ENCODE data around the gene SLC15A3.
A peak's percentile ranks its signal among the peaks of the same experiment; 100 is the strongest.

Gene SLC15A3

GRCh38 chr11:60951904-60952741 lies at the start of gene SLC15A3:
Gene SLC15A3, minus strand, starts transcription at chr11:60952176. Its CDS starts 625 bp downstream, at chr11:60951551.
- DNase-seq, result peak; percentile 97 to 98 (median 97)

GRCh38 chr11:61000426-61000825 lies 48.5 kb upstream of the SLC15A3 start:
- DNase-seq, result no peak

DNA sequence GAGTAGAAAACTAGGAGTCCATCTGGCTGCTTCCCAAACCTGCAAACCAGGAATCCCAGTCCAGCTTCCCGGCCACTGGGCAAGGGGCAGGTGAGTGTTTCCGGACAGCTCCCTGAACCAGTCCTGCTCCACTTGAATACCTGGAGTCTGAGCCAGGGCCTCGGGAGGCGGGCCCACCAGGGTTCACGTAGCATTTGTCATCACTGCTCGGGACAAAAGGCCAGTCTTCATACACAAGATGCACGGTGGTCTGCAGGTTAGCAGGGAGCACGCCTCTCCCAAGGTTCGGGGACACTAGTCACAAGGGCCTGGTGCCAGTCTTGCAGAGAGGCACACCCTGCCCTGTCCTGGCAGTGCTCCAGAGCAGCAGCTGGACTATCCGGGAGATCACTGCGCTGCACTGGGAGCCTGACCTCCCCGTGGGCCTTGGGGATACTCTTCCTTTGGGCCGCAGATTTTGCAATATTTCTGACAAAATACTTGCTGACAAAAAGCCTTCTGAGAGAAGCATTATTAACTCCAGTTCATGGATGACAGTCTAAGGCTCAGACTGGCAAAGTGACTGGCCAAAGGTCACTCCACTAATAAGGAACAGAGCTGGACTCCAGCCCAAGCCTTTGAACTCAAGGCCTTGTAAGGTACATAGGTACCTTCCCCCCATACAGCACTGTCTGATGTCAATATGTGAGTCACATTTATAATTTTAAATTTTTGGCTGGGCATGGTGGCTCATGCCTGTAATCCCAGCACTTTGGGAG lies 44.6 kb upstream of the SLC15A3 start:
- no peak for DNase-seq

- DNase-seq, result peak in 1 of 3 donors; percentile 34
These were observed 43.8 kb upstream of the SLC15A3 start for GRCh38 chr11:60995798-60996197.

DNA sequence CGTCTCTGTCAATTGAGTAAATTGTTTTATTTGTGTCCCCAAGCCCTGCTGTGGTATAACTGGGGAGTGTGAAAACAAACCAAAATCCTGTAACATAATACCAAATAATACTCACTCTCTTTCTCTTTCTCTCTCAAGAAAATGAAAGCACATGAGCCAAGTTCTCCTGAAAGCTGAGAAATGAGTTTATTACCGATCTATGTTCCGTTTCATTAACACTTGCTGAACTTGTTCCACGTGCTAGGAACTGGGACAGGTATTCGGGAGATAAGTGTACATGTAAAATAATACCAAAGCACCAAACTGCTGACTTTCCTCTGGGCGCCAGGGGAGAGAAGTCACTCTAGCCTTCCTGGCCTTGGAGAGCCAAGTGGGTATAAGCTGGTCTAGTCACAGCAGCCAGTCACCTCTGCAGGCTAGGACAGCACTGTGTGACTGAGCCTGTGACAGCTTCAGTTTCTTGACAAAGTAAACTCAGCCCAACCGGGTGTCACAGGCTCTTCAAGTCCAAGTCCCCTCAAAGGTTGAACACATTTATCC lies 42.6 kb upstream of the SLC15A3 start:
- no peak for DNase-seq

- DNase-seq, result no peak
These were observed 41.6 kb upstream of the SLC15A3 start for GRCh38 chr11:60993615-60994014.

DNA sequence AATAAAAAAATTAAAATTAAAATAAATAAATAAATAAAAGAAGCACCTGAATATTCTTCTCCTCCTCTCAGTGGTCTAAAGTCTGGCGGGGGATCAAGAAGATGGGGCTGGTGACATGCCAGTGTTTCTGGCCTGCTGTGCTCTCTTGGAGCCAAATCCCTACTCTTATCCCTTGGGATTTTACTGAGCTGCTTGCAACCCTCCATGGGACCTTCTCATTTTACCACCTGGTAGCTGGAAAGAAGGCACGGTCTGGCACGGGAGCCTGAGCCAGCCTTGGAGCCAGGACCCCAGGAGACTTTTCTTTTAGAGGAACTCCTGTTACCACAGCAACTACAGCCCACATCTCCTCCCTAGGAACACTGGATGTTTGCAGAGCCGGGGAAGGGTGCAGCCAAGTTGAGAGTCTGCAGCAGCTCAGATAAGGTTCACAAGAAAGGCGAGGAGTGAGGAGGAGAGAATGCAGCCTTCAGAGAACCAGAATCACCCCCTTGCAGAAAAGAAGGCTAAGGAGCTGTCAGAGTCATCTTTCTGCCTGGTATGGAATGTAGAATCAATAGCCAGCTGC lies 41.0 kb upstream of the SLC15A3 start:
- DNase-seq, result no peak

- no peak for DNase-seq
These were observed 39.5 kb upstream of the SLC15A3 start for GRCh38 chr11:60991457-60991856.

- DNase-seq, result peak; percentile 66 to 73 (median 69)
These were observed 37.2 kb upstream of the SLC15A3 start for GRCh38 chr11:60989093-60989650.

GRCh38 chr11:60988658-60989057 lies 36.7 kb upstream of the SLC15A3 start:
- no peak for DNase-seq

GRCh38 chr11:60987577-60988277 lies 35.8 kb upstream of the SLC15A3 start:
- peak in 1 of 3 donors; percentile 35 for DNase-seq

GRCh38 chr11:60985991-60986915 lies 34.3 kb upstream of the SLC15A3 start:
- peak; percentile 76 to 86 (median 77) for DNase-seq

GRCh38 chr11:60985501-60985900 lies 33.5 kb upstream of the SLC15A3 start:
- no peak for DNase-seq

GRCh38 chr11:60984636-60985035 lies 32.7 kb upstream of the SLC15A3 start:
- no peak for DNase-seq

DNA sequence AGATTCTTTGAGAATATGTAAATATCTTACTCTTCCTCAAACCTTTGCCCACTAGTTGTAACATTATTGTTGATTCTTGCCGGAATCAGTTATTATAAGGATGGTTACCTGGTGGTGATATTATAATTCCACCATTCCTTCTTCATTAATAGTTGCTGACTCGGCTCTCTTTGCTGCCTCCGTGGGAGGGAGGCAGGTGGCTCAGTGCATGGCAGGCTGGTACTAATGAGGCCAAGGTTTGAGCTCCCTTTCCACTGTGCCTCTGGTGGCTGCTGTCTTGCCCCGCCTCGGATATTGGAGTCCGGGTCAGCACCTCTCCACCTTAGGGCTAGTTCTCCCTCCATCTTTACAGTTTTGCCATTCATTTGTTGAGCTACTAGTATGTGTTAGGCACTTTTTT lies 32.2 kb upstream of the SLC15A3 start:
- DNase-seq, result no peak

- no peak for DNase-seq
These were observed 30.2 kb upstream of the SLC15A3 start for GRCh38 chr11:60982184-60982583.

DNA sequence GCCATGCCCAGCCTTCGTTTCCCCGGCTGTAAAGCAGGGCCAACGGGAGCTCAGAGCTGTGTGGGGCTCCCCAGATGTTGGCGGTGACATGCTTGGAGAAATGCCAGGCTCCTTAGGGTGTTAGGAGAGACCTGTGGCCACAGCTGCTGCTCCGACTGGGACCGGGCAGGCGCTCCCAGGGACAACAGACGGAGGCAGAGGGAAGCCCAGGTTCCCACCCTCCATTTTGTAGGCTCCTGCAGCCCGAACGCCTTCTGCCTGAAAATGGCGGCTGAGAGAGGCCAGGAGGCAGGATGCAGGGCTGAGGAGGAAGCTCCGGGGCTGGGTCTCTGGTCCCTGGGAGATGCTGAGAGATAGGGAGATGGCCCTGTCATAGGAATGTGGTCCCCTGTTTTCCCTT lies 29.5 kb upstream of the SLC15A3 start:
- DNase-seq, result no peak

DNA sequence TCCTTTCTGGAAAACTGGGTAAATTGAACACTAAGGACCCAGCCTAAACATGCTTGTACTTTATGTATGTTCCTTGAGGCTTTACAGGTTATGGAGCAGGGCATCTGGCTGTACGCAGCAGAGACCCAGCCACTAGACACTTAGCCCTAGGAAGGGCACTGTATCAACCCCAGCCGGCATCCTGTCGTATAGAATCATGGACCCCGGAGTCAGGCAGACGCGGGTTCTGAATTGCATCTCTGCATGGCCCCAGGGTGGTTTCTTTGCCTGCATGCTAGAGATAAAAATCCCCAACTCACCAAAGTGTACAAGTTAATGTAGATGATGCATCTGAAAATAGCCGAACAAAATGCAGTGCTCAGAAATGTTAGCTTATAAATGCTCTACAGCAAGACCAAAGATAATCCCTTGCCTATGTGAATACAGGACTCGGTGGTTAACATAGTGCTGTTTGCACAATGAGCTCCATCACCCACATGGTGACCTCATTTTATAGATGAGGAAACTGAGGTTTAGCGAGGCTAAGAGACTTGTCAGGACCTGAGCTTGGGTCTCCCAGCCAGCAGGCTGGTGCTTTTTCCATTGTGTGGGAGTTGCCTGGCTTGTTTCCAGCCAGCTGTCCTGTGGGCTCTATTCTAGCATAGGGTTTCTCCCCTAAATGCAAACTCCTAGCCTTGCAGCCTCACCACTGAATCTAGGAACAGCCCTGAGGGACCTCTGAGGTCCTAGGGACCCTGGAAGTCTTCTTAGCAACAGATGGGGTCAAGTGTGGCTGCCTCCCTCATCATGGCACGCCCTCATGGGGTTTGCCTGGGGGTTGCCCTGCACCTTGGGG lies 26.8 kb upstream of the SLC15A3 start:
- peak; percentile 89 to 92 (median 91) for DNase-seq

DNA sequence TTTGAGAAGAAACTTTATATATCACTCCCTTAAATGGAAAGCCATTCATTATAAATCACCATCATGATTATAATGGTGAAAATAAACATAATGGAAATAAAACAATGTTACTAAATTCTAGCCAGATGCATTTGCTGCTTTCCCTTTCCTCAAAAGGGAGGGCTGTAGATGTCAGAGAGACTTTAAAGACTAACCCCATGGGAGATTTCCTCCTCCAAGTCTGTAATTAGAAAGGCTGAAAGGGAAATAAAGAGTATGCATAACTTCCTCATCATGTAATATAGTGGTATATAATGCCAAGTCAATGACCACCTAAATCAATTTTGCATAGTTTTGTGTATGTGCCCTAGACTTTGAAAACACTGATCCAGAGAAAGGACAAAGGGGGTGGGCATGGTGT lies 25.9 kb upstream of the SLC15A3 start:
- DNase-seq, result peak in 1 of 3 donors; percentile 38

GRCh38 chr11:60977224-60977623 lies 25.2 kb upstream of the SLC15A3 start:
- DNase-seq, result no peak

All from suppressor macrophage treated with lipopolysaccharide for 1 hour (primary cell).